ENCODE results near the gene BSG.
"Not testable (repeated sequence)": the region's sequence is repeated elsewhere in the genome, so short reads cannot be mapped to it uniquely, and the experiment has no call there.

BSG gene

GRCh38 chr19:601310-601709 lies 28.9 kb downstream of the BSG start:
- H3K9ac ChIP-seq (ENCODE audit: low read length): no peak overlapping the region
- H3K27me3 ChIP-seq (ENCODE audit: control insufficient read depth, insufficient read depth, low read length): no peaks in the 10 kb centered on the region
- no peaks in the 10 kb centered on the region for H3K36me3 ChIP-seq (ENCODE audit: control insufficient read depth, insufficient read depth, low read length)
- H3K4me3 ChIP-seq (ENCODE audit: low read length): no peak overlapping the region
- H3K4me1 ChIP-seq (ENCODE audit: control insufficient read depth, insufficient read depth, low read length): no peaks in the 10 kb centered on the region
- no peak overlapping the region for H3K27ac ChIP-seq (ENCODE audit: low read depth, low read length)

- H3K9ac ChIP-seq (ENCODE audit: low read length): no peak overlapping the region
- no peak overlapping the region for H3K27ac ChIP-seq (ENCODE audit: low read depth, low read length)
- H3K4me3 ChIP-seq (ENCODE audit: low read length): no peak overlapping the region
- H3K27me3 ChIP-seq (ENCODE audit: control insufficient read depth, insufficient read depth, low read length): no peaks in the 10 kb centered on the region
- H3K36me3 ChIP-seq (ENCODE audit: control insufficient read depth, insufficient read depth, low read length): no peaks in the 10 kb centered on the region
- H3K4me1 ChIP-seq (ENCODE audit: control insufficient read depth, insufficient read depth, low read length): no peaks in the 10 kb centered on the region
Measured at GRCh38 chr19:601790-602189, 29.4 kb downstream of the BSG start.

GRCh38 chr19:602391-603301 lies 30.2 kb downstream of the BSG start:
- Histone ChIP-seq H3K36me3 (ENCODE audit: control insufficient read depth, insufficient read depth, low read length) (no peaks in the 10 kb centered on the region), H3K27ac (ENCODE audit: low read depth, low read length) (no peak overlapping the region)

GRCh38 chr19:603302-603639 lies 30.9 kb downstream of the BSG start:
- not testable (repeated sequence) for H3K4me1 ChIP-seq (ENCODE audit: control insufficient read depth, insufficient read depth, low read length); H3K9ac ChIP-seq (ENCODE audit: low read length); H3K27ac ChIP-seq (ENCODE audit: low read depth, low read length); H3K27me3 ChIP-seq (ENCODE audit: control insufficient read depth, insufficient read depth, low read length); H3K4me3 ChIP-seq (ENCODE audit: low read length); H3K36me3 ChIP-seq (ENCODE audit: control insufficient read depth, insufficient read depth, low read length)

More at GRCh38 chr19:602391-603301, 30.2 kb downstream of the BSG start:
- Histone ChIP-seq H3K9ac (ENCODE audit: low read length) (no peak overlapping the region), H3K27me3 (ENCODE audit: control insufficient read depth, insufficient read depth, low read length) (no peaks in the 10 kb centered on the region), H3K4me3 (ENCODE audit: low read length) (no peak overlapping the region), H3K4me1 (ENCODE audit: control insufficient read depth, insufficient read depth, low read length) (no peaks in the 10 kb centered on the region)

GRCh38 chr19:603779-604178 lies 31.4 kb downstream of the BSG start:
- H3K4me1 ChIP-seq (ENCODE audit: control insufficient read depth, insufficient read depth, low read length); H3K4me3 ChIP-seq (ENCODE audit: low read length); H3K27ac ChIP-seq (ENCODE audit: low read depth, low read length); H3K9ac ChIP-seq (ENCODE audit: low read length); H3K27me3 ChIP-seq (ENCODE audit: control insufficient read depth, insufficient read depth, low read length); H3K36me3 ChIP-seq (ENCODE audit: control insufficient read depth, insufficient read depth, low read length): not testable (repeated sequence)

- Histone ChIP-seq H3K4me3 (ENCODE audit: low read length) (no peak overlapping the region), H3K27me3 (ENCODE audit: control insufficient read depth, insufficient read depth, low read length) (no peaks in the 10 kb centered on the region), H3K36me3 (ENCODE audit: control insufficient read depth, insufficient read depth, low read length) (no peaks in the 10 kb centered on the region), H3K4me1 (ENCODE audit: control insufficient read depth, insufficient read depth, low read length) (no peaks in the 10 kb centered on the region), H3K9ac (ENCODE audit: low read length) (no peak overlapping the region), H3K27ac (ENCODE audit: low read depth, low read length) (no peak overlapping the region)
Measured at GRCh38 chr19:604355-604754, 32.0 kb downstream of the BSG start.

- not testable (repeated sequence) for H3K27me3 ChIP-seq (ENCODE audit: control insufficient read depth, insufficient read depth, low read length); H3K9ac ChIP-seq (ENCODE audit: low read length); H3K4me3 ChIP-seq (ENCODE audit: low read length); H3K4me1 ChIP-seq (ENCODE audit: control insufficient read depth, insufficient read depth, low read length); H3K36me3 ChIP-seq (ENCODE audit: control insufficient read depth, insufficient read depth, low read length); H3K27ac ChIP-seq (ENCODE audit: low read depth, low read length)
Measured at GRCh38 chr19:605061-605971, 32.9 kb downstream of the BSG start.

- H3K9ac ChIP-seq (ENCODE audit: low read length): no peak overlapping the region
- H3K27ac ChIP-seq (ENCODE audit: low read depth, low read length): no peak overlapping the region
- no peak overlapping the region for H3K4me3 ChIP-seq (ENCODE audit: low read length)
- H3K27me3 ChIP-seq (ENCODE audit: control insufficient read depth, insufficient read depth, low read length): no peaks in the 10 kb centered on the region
- no peaks in the 10 kb centered on the region for H3K4me1 ChIP-seq (ENCODE audit: control insufficient read depth, insufficient read depth, low read length)
- no peaks in the 10 kb centered on the region for H3K36me3 ChIP-seq (ENCODE audit: control insufficient read depth, insufficient read depth, low read length)
Measured at GRCh38 chr19:607301-608154, 35.1 kb downstream of the BSG start.

GRCh38 chr19:608155-609003 lies 36.0 kb downstream of the BSG start:
- Histone ChIP-seq H3K9ac (ENCODE audit: low read length) (no peak overlapping the region), H3K4me3 (ENCODE audit: low read length) (no peak overlapping the region), H3K36me3 (ENCODE audit: control insufficient read depth, insufficient read depth, low read length) (no peaks in the 10 kb centered on the region), H3K27ac (ENCODE audit: low read depth, low read length) (no peak overlapping the region), H3K4me1 (ENCODE audit: control insufficient read depth, insufficient read depth, low read length) (no peaks in the 10 kb centered on the region), H3K27me3 (ENCODE audit: control insufficient read depth, insufficient read depth, low read length) (no peaks in the 10 kb centered on the region)

- H3K4me1 ChIP-seq (ENCODE audit: control insufficient read depth, insufficient read depth, low read length): no peaks in the 10 kb centered on the region
- H3K27ac ChIP-seq (ENCODE audit: low read depth, low read length): no peak overlapping the region
- no peaks in the 10 kb centered on the region for H3K27me3 ChIP-seq (ENCODE audit: control insufficient read depth, insufficient read depth, low read length)
- no peak overlapping the region for H3K4me3 ChIP-seq (ENCODE audit: low read length)
- H3K9ac ChIP-seq (ENCODE audit: low read length): no peak overlapping the region
- H3K36me3 ChIP-seq (ENCODE audit: control insufficient read depth, insufficient read depth, low read length): no peaks in the 10 kb centered on the region
Measured at GRCh38 chr19:609004-609346, 36.6 kb downstream of the BSG start.

GRCh38 chr19:610071-610800 lies 37.8 kb downstream of the BSG start:
- Histone ChIP-seq H3K4me1 (ENCODE audit: control insufficient read depth, insufficient read depth, low read length) (no peaks in the 10 kb centered on the region), H3K27me3 (ENCODE audit: control insufficient read depth, insufficient read depth, low read length) (no peaks in the 10 kb centered on the region), H3K4me3 (ENCODE audit: low read length) (no peak overlapping the region), H3K9ac (ENCODE audit: low read length) (no peak overlapping the region), H3K27ac (ENCODE audit: low read depth, low read length) (no peak overlapping the region), H3K36me3 (ENCODE audit: control insufficient read depth, insufficient read depth, low read length) (no peaks in the 10 kb centered on the region)
